HepG2 (cell line): ENCODE results near the gene FAF1. TPM values are rescaled to one million over a fixed set of nuclear protein-coding genes. Genes with fewer than 3 reads are reported as not detected.
A peak's percentile ranks its signal among the peaks of the same experiment; 100 is the strongest.

ENCODE experiments used
- ARID5B ChIP-seq: IDR thresholded peaks from 2 replicates; pipeline ENCODE4 v1.4.0; 2020; ENCODE audit warnings: mild to moderate bottlenecking, missing genetic modification reagents
- CEBPG ChIP-seq: IDR thresholded peaks from 2 replicates; pipeline ENCODE4 v1.6.1; 2016
- KDM3A ChIP-seq: IDR thresholded peaks from 2 replicates; pipeline ENCODE4 v1.6.1; 2018; ENCODE audit warnings: low read depth, missing compliant biosample characterization
- NONO ChIP-seq, 2 experiments: fragments of 450-650 bp in 1 of 2; sonication (generic) in 1 of 2; formaldehyde crosslinking in 1 of 2; IDR thresholded peaks in 1 of 2; conservative IDR thresholded peaks in 1 of 2; 2 replicates each; pipeline versions ENCODE4 v1.6.1 to v1.8.0; 2017 to 2022; ENCODE audit warnings: mild to moderate bottlenecking in 1 of 2, missing genetic modification reagents in 1 of 2, moderate library complexity in 1 of 2
- REPIN1 ChIP-seq: sonication (generic); formaldehyde crosslinking; IDR thresholded peaks from 2 replicates; pipeline ENCODE4 v1.8.0; 2022; ENCODE audit warnings: missing genetic modification reagents, low read depth, mild to moderate bottlenecking, borderline replicate concordance
- THRA ChIP-seq: sonication (generic); formaldehyde crosslinking; IDR thresholded peaks from 2 replicates; pipeline ENCODE4 v1.4.0; 2020; ENCODE audit warnings: missing genetic modification reagents, borderline replicate concordance
- YEATS4 ChIP-seq: sonication (generic); formaldehyde crosslinking; IDR thresholded peaks from 2 replicates; pipeline ENCODE4 v1.4.0; 2020; ENCODE audit warnings: missing genetic modification reagents, borderline replicate concordance
- ZBTB38 ChIP-seq: sonication (generic); formaldehyde crosslinking; IDR thresholded peaks from 2 replicates; pipeline ENCODE4 v1.5.1; 2020; ENCODE audit warnings: mild to moderate bottlenecking, missing genetic modification reagents
- ZMAT3 ChIP-seq: sonication (generic); formaldehyde crosslinking; conservative IDR thresholded peaks from 2 replicates; pipeline ENCODE4 v1.7.0; 2021; ENCODE audit warnings: missing genetic modification reagents
- ZNF775 ChIP-seq: sonication (generic); formaldehyde crosslinking; IDR thresholded peaks from 2 replicates; pipeline ENCODE4 v1.4.0; 2020; ENCODE audit warnings: missing genetic modification reagents, mild to moderate bottlenecking, moderate library complexity, borderline replicate concordance
- polyA plus RNA-seq, 8 experiments: library from polyadenylated mRNA; depleted of rRNA in 3 of 8; stranded (reverse) in 7 of 8; unstranded in 1 of 8; fragments of >200 nt; fragmentation: Illumina TruSeq in 4 of 8; extraction: Trizol in 4 of 8; gene quantifications; 2 replicates each; pipeline versions ENCODE4 v1.2.1 to v1.2.3, GENCODE V29; 2011 to 2016; ENCODE audit warnings: low read depth in 4 of 8, missing spikeins in 1 of 8, mixed read lengths in 1 of 8; ENCODE audit not compliant: insufficient read depth in 1 of 8
- total RNA-seq, 5 experiments: library from RNA; depleted of rRNA; stranded (reverse); fragments of >200 nt; fragmentation: Illumina TruSeq; extraction: Trizol; gene quantifications; 2 replicates each; pipeline ENCODE4 v1.2.3, GENCODE V29; 2016; ENCODE audit warnings: low read depth in 1 of 5

Gene FAF1
- total and polyA plus RNA-seq, 2 of the 13 experiments (the other 11 are each of a cell fraction or from before 2014, with no cell fraction given), result 19.4 to 63.3 TPM

GRCh38 chr1:50527249-50527986 lies 432.6 kb downstream of the FAF1 start (continued):
- TF ChIP-seq NONO (IDR thresholded peaks at IDR 0.05) (no peak), NONO (CRISPR knock-in tag; conservative IDR thresholded peaks at IDR 0.05) (0 out of 2 replicates have a peak, but pooled peaks have one; percentile 42), YEATS4 (0 out of 2 replicates have a peak, but pooled peaks have one; percentile 43), ARID5B (CRISPR knock-in tag) (peak; percentile 89), ZBTB38 (no peak), KDM3A (CRISPR knock-in tag) (0 out of 2 replicates have a peak, but pooled peaks have one; percentile 31), REPIN1 (CRISPR knock-in tag) (peak; percentile 49; the same call in 1 of the 2 replicates), ZNF775 (CRISPR knock-in tag) (no peak), ZMAT3 (CRISPR knock-in tag) (no peak), CEBPG (CRISPR knock-in tag) (peak; percentile 94), THRA (CRISPR knock-in tag) (peak; percentile 47; the same call in 1 of the 2 replicates)
